Adrenal gland (tissue), 12 donors: ENCODE results near the gene SPEM1. TPM values are rescaled to one million over a fixed set of nuclear protein-coding genes. Genes with fewer than 3 reads are reported as not detected.

ENCODE experiments used
- DNase-seq, 7 donors: peaks; one replicate each; pipeline ENCODE4 v3.0.0-alpha.2; 2019 to 2020
- H3K27ac ChIP-seq, 5 donors: fragments of 200-600 bp; sonication (generic) in 4 of 5; 1 replicate in 3 of 5; 2 replicates in 2 of 5; pipeline versions ENCODE4 v1.5.1 to v1.8.0; 2016 to 2020; ENCODE audit warnings: mild to moderate bottlenecking in 1 of 5
- H3K27me3 ChIP-seq: fragments of 200-600 bp; 2 replicates; pipeline ENCODE4 v1.8.0; 2021
- H3K36me3 ChIP-seq, 2 donors: fragments of 200-600 bp; replicated peaks in 1 of 2; 1 replicate in 1 of 2; 2 replicates in 1 of 2; pipeline versions ENCODE4 v1.5.1 to v1.8.0; 2018 to 2022
- H3K4me1 ChIP-seq, 2 donors: fragments of 200-600 bp; replicated peaks in 1 of 2; 1 replicate in 1 of 2; 2 replicates in 1 of 2; pipeline versions ENCODE4 v1.5.1 to v1.8.0; 2018 to 2021
- H3K4me3 ChIP-seq, 4 donors: fragments of 200-600 bp; sonication (generic) in 3 of 4; one replicate each; pipeline ENCODE4 v1.5.1; 2016 to 2018
- H3K9me3 ChIP-seq, 3 donors: fragments of 200-600 bp; sonication (generic) in 1 of 3; replicated peaks in 1 of 3; 1 replicate in 2 of 3; 2 replicates in 1 of 3; pipeline versions ENCODE4 v1.5.1 to v1.8.0; 2016 to 2021
- POLR2A ChIP-seq, 2 donors: fragments of 450-650 bp; IDR thresholded peaks; one replicate each; pipeline ENCODE4 v1.6.1; 2017; ENCODE audit warnings: antibody characterized with exemption in 2 of 2, mild to moderate bottlenecking in 2 of 2, moderate library complexity in 1 of 2
- WGBS, 4 donors: extraction: QIAGEN DNeasy Blood & Tissue Kit in 2 of 4; methylation state at CpG; one replicate each; pipeline versions ENCODE4 v1.1.5 to v1.1.7; 2013 to 2017; 5-methylcytosine and 5-hydroxymethylcytosine counted together
- intact Hi-C, 2 donors: fragments of 100-400 bp; cut with DNase I; formaldehyde crosslinking; loops; one replicate each; pipeline versions ENCODE4 v1.14.1 to v1.15.0; 2022 to 2023
- polyA plus RNA-seq, 3 donors: library from polyadenylated mRNA; stranded (reverse); fragments of 200-250 nt in 2 of 3; fragments of 350-450 nt in 1 of 3; fragmentation: Illumina TruSeq in 1 of 3; extraction: RNeasy Lipid Tissue Mini Kit (QIAGEN cat#74804) in 1 of 3; gene quantifications; one replicate each; pipeline ENCODE4 v1.2.3, GENCODE V29; 2013 to 2014
- total RNA-seq, 9 donors: library from RNA; depleted of rRNA in 4 of 9; stranded (reverse); fragments of >200 nt in 4 of 9; fragments of 120-200 nt in 1 of 9; fragmentation: NEBNext Ultra II Directional in 1 of 9; extraction: Animal tissue kit (Norgen Biotek cat#: 25700) in 1 of 9; gene quantifications; one replicate each; pipeline versions ENCODE4 v1.1.0 to v1.2.4, GENCODE V29; 2013 to 2023
- TF ChIP-seq, protein P1 (sequence below), 6 experiments: fragments of 450-650 bp in 4 of 6; fragments of 200-600 bp in 2 of 6; sonication (generic) in 1 of 6; IDR thresholded peaks; 1 replicate in 5 of 6; 2 replicates in 1 of 6; pipeline versions ENCODE4 v1.5.1 to v1.8.0; 2016 to 2021; ENCODE audit warnings: antibody characterized with exemption in 6 of 6, mild to moderate bottlenecking in 2 of 6, moderate library complexity in 1 of 6
- donor health status: healthy with polysubstance abuse.
- donor health status: Bipolar disorder and iron deficiency.
- donor health status: DM: yes; HTN: yes; CAD: no.
- donor health status: DM: no; HTN: no; CAD: no.
- donor health status: DM: no; HTN: no; CAD: no.
- donor health status: DM: yes; HTN: yes; CAD: no.

The SPEM1 gene
- total and polyA plus RNA-seq, 12 donors, result not detected

DNA sequence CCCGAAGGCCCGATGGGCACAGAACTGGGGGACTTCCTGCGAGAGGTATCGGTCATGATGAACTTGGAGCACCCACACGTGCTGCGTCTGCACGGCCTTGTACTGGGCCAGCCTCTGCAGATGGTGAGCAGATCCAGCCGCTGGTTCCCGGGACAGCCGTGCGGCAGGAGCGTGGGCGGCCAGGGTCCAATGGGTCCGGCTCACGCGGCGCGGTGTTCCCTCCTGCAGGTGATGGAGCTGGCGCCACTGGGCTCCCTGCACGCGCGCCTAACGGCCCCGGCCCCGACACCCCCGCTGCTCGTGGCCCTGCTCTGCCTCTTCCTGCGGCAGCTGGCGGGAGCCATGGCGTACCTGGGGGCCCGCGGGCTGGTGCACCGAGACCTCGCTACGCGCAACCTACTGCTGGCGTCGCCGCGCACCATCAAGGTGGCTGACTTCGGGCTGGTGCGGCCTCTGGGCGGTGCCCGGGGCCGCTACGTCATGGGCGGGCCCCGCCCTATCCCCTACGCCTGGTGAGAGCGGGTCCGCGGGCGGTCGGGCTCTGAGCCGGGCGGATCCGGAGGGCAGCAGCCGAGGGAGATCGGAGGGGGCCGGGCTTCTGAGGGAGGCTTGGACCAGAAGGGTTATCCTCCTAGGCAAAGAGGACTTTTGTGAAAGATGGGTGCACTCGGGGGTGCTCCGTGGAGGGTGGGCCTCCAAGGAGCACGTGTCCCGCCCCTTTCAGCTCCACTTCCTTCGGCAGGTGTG is 36.2 kb upstream of the SPEM1 start:
- intact Hi-C loops, result no loop called here

DNA sequence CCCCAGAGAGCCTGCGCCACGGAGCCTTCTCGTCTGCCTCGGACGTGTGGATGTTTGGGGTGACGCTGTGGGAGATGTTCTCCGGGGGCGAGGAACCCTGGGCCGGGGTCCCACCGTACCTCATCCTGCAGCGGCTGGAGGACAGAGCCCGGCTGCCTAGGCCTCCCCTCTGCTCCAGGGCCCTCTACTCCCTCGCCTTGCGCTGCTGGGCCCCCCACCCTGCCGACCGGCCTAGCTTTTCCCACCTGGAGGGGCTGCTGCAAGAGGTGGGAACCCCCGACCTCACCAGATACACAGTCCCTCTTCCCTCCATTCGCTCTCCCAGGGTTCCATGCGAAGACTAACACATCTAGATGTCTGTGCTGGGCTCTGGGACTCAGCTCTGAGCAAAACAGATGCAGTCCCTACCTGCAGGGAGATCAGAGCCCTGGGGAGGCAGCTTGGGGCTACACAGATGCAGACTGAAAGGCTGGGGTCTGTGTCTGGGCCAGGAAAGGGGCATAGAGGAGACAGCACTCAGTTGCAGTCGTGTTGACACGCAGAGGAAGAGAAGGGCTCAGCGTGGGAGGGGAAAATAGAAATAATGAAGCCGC is 35.5 kb upstream of the SPEM1 start:
- Histone ChIP-seq H3K4me1 (peaks cover 6 to 26% of the 10 kb centered on the region in 2 donors), H3K9me3 (no peaks in the 10 kb centered on the region), H3K4me3 (peak overlapping the region in 1 of 4 donors; percentile 49), H3K27ac (peak overlapping the region in 2 of 5 donors; percentile 3 to 5), H3K27me3 (peaks cover 6% of the 10 kb centered on the region), H3K36me3 (no peaks in the 10 kb centered on the region)
- TF ChIP-seq POLR2A (IDR thresholded peaks at IDR 0.05), result no peak
- TF ChIP-seq, protein P1, sequence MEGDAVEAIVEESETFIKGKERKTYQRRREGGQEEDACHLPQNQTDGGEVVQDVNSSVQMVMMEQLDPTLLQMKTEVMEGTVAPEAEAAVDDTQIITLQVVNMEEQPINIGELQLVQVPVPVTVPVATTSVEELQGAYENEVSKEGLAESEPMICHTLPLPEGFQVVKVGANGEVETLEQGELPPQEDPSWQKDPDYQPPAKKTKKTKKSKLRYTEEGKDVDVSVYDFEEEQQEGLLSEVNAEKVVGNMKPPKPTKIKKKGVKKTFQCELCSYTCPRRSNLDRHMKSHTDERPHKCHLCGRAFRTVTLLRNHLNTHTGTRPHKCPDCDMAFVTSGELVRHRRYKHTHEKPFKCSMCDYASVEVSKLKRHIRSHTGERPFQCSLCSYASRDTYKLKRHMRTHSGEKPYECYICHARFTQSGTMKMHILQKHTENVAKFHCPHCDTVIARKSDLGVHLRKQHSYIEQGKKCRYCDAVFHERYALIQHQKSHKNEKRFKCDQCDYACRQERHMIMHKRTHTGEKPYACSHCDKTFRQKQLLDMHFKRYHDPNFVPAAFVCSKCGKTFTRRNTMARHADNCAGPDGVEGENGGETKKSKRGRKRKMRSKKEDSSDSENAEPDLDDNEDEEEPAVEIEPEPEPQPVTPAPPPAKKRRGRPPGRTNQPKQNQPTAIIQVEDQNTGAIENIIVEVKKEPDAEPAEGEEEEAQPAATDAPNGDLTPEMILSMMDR (IDR thresholded peaks at IDR 0.05), result no peak
- no peak for DNase-seq
- intact Hi-C loops, result no loop called here
- WGBS, 4 donors, result 53 to 89% (median 65%) methylated on average over 6 to 23 of the region's 23 CpGs

More for the DNA sequence above, 36.2 kb upstream of the SPEM1 start:
- Histone ChIP-seq H3K9me3 (no peaks in the 10 kb centered on the region), H3K4me3 (peak overlapping the region in 2 of 4 donors; percentile 19 to 49), H3K27me3 (peaks cover 6% of the 10 kb centered on the region), H3K27ac (peak overlapping the region in 2 of 5 donors; percentile 3 to 5), H3K4me1 (peaks cover 6 to 26% of the 10 kb centered on the region in 2 donors), H3K36me3 (no peaks in the 10 kb centered on the region)
- WGBS, 4 donors, result 0 to 71% (median 6%) methylated on average over 4 to 65 of the region's 65 CpGs
- no peak for TF ChIP-seq POLR2A (IDR thresholded peaks at IDR 0.05)
- TF ChIP-seq, protein P1 (IDR thresholded peaks at IDR 0.05), result no peak
- DNase-seq, result peak in 2 of 7 donors; percentile 31 to 34

DNA sequence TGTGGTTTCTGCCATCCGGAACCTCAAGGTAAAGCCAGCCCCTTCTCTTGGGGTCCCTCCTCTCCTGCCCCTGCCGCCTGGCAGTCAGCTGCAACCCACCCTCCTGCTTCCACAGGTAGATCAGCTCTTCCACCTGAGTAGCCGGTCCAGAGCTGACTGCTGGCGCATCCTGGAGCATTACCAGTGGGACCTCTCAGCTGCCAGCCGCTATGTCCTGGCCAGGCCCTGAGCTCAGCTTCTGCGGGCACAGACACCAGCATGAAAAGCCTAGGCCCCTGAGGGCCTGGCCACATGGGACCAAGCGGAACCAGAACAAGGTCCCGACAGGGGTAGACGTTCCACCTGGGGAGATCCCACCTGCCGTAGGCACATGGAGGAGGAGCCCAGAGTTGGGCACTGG is 31.3 kb upstream of the SPEM1 start:
- Histone ChIP-seq H3K9me3 (no peaks in the 10 kb centered on the region), H3K4me1 (peaks cover 3 to 14% of the 10 kb centered on the region in 2 donors), H3K27me3 (no peaks in the 10 kb centered on the region), H3K27ac (no peak overlapping the region), H3K4me3 (no peak overlapping the region), H3K36me3 (no peaks in the 10 kb centered on the region)
- TF ChIP-seq, protein P1 (IDR thresholded peaks at IDR 0.05), result no peak
- TF ChIP-seq POLR2A (IDR thresholded peaks at IDR 0.05), result no peak
- DNase-seq, result no peak
- intact Hi-C loops, result no loop called here
- WGBS, 4 donors, result 90 to 100% (median 96%) methylated on average over 4 to 10 of the region's 10 CpGs

DNA sequence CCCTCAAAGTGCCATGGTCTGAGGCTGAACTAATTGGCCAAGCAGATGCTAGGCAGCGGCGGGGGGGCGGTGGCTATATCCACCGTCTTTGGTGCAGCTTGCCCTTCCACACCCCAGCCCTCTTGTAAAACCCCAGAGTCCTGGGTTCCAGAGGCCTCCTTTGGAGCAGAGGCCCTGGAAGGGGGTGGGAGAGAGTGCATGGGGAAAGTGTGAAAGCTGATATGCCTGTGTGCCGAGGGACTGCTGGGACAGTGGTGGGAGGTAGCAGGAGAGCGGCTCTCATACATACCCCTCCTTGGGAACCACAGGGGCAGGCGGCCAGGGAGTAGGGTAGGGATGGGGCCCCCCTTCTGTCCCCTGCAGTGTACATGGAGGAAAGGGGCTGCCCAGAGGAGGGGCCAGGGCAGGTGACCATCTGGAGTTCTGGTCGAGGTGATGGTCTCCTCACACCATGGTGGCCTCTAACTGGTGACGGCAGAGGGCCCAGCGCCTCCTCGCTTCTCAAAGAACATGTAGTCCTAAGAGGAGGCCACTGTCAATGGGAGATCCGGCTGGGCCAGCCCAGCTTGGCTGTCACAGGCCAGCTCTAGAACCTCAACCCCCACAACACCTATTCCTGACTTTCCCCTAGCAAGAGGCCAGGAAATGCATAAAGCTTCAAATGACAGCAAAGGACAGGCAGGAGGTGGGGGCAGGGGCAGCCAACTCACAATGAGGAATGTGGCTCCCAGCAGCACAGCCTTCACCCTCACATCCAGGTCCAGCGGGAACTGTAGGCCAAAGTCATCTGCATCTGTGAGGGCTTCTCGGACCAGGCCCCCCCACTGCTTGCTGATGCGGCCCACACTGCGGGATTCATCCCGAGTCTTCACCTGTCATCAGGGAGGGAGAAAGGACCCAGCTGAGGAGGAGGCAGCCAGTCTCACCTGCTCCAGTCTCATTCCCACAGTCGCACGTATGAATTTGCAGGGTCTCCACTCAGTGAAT is 29.9 kb upstream of the SPEM1 start:
- intact Hi-C loops, result no loop called here
- WGBS, 4 donors, result 82 to 93% (median 88%) methylated on average over 10 to 19 of the region's 19 CpGs
- Histone ChIP-seq H3K36me3 (no peaks in the 10 kb centered on the region), H3K4me1 (peaks cover 5 to 14% of the 10 kb centered on the region in 2 donors), H3K27me3 (no peaks in the 10 kb centered on the region), H3K27ac (no peak overlapping the region), H3K4me3 (no peak overlapping the region), H3K9me3 (no peaks in the 10 kb centered on the region)
- TF ChIP-seq POLR2A (IDR thresholded peaks at IDR 0.05), result no peak
- TF ChIP-seq, protein P1 (IDR thresholded peaks at IDR 0.05), result no peak
- DNase-seq, result no peak
